ENCODE data around the gene TIMM21. TPM values are rescaled to one million over a fixed set of nuclear protein-coding genes. Genes with fewer than 3 reads are reported as not detected.

Gene TIMM21
- total RNA-seq, 2 experiments from 2014 or later, result 10.7 to 11.8 TPM

GRCh38 chr18:74152270-74152669 is 3.9 kb downstream of the TIMM21 start:
- H3K4me1 ChIP-seq (ENCODE audit: insufficient read depth, low read length), result peaks cover 21% of the 10 kb centered on the region
- no peaks in the 10 kb centered on the region for H3K9me3 ChIP-seq (ENCODE audit: control insufficient read depth in 1 of 2, insufficient read depth in 1 of 2, low read length in 2 of 2)
- no peak for TF ChIP-seq CTCF (IDR thresholded peaks at IDR 0.05)
- Mint-ChIP-seq H3K36me3 (ENCODE audit: low read depth) (peaks cover 75% of the 10 kb centered on the region), H3K4me3 (peak overlapping the region; percentile 22), H3K9me3 (no peaks in the 10 kb centered on the region), H3K27me3 (no peaks in the 10 kb centered on the region), H3K4me1 (ENCODE audit: low read depth) (peaks cover 52% of the 10 kb centered on the region), H3K27ac (no peak overlapping the region)
- H3K27ac ChIP-seq (ENCODE audit: low read depth in 1 of 2, low read length in 2 of 2), result no peak overlapping the region
- peaks cover 39% of the 10 kb centered on the region for H3K36me3 ChIP-seq (ENCODE audit: insufficient read depth, low read length)
- DNase-seq (no peak), ATAC-seq (ENCODE audit: poor library complexity) (no peak)
- H3K27me3 ChIP-seq (ENCODE audit: control insufficient read depth in 1 of 2, insufficient read depth in 2 of 2, low read length in 2 of 2), result no peaks in the 10 kb centered on the region
- POLR2A ChIA-PET, result no interaction called here
- H3K4me3 ChIP-seq (ENCODE audit: low read length), result no peak overlapping the region
- CTCF ChIA-PET, result no interaction called here
- intact Hi-C loops (cut with DNase I, micrococcal nuclease), result loop anchor here in 1 of 2 experiments (5.0 kb wide), 2 partner anchors 140 to 445 kb away; partner anchors contain the start of genes CYB5A and ZNF407

- peaks cover 49% of the 10 kb centered on the region for H3K4me1 Mint-ChIP-seq (ENCODE audit: low read depth)
- no peak for ATAC-seq (ENCODE audit: poor library complexity)
- Histone ChIP-seq H3K4me1 (ENCODE audit: insufficient read depth, low read length) (peaks cover 19% of the 10 kb centered on the region), H3K27ac (ENCODE audit: low read depth in 1 of 2, low read length in 2 of 2) (no peak overlapping the region), H3K36me3 (ENCODE audit: insufficient read depth, low read length) (peaks cover 45% of the 10 kb centered on the region), H3K27me3 (ENCODE audit: control insufficient read depth in 1 of 2, insufficient read depth in 2 of 2, low read length in 2 of 2) (no peaks in the 10 kb centered on the region), H3K9me3 (ENCODE audit: control insufficient read depth in 1 of 2, insufficient read depth in 1 of 2, low read length in 2 of 2) (no peaks in the 10 kb centered on the region), H3K4me3 (ENCODE audit: low read length) (no peak overlapping the region)
- CTCF ChIA-PET, result no interaction called here
- no peaks in the 10 kb centered on the region for H3K9me3 Mint-ChIP-seq
- peak in 1 of 14 experiments; percentile 23 for DNase-seq
- peaks cover 76% of the 10 kb centered on the region for H3K36me3 Mint-ChIP-seq (ENCODE audit: low read depth)
- no peak overlapping the region for H3K4me3 Mint-ChIP-seq
- no peak for TF ChIP-seq CTCF (IDR thresholded peaks at IDR 0.05)
- intact Hi-C loops (cut with DNase I, micrococcal nuclease), result loop anchor here in 1 of 2 experiments (5.0 kb wide), 2 partner anchors 139 to 444 kb away; partner anchors contain the start of genes CYB5A and ZNF407
- POLR2A ChIA-PET, result no interaction called here
- no peak overlapping the region for H3K27ac Mint-ChIP-seq
- no peaks in the 10 kb centered on the region for H3K27me3 Mint-ChIP-seq
Observed at GRCh38 chr18:74152857-74153256, 4.5 kb downstream of the TIMM21 start.

GRCh38 chr18:74153377-74153776 is 5.1 kb downstream of the TIMM21 start:
- no peak overlapping the region for H3K27ac ChIP-seq (ENCODE audit: low read depth in 1 of 2, low read length in 2 of 2)
- ChIA-PET CTCF (no interaction called here), POLR2A (no interaction called here)
- H3K4me1 ChIP-seq (ENCODE audit: insufficient read depth, low read length), result peaks cover 17% of the 10 kb centered on the region
- no peaks in the 10 kb centered on the region for H3K9me3 ChIP-seq (ENCODE audit: control insufficient read depth in 1 of 2, insufficient read depth in 1 of 2, low read length in 2 of 2)
- DNase-seq (no peak), ATAC-seq (ENCODE audit: poor library complexity) (no peak)
- H3K27me3 Mint-ChIP-seq, result no peaks in the 10 kb centered on the region
- no peak overlapping the region for H3K4me3 Mint-ChIP-seq
- H3K4me1 Mint-ChIP-seq (ENCODE audit: low read depth), result peaks cover 45% of the 10 kb centered on the region
- no peaks in the 10 kb centered on the region for H3K27me3 ChIP-seq (ENCODE audit: control insufficient read depth in 1 of 2, insufficient read depth in 2 of 2, low read length in 2 of 2)
- peaks cover 50% of the 10 kb centered on the region for H3K36me3 ChIP-seq (ENCODE audit: insufficient read depth, low read length)
- no peaks in the 10 kb centered on the region for H3K9me3 Mint-ChIP-seq
- no peak overlapping the region for H3K4me3 ChIP-seq (ENCODE audit: low read length)
- no peak overlapping the region for H3K27ac Mint-ChIP-seq
- no peak for TF ChIP-seq CTCF (IDR thresholded peaks at IDR 0.05)
- H3K36me3 Mint-ChIP-seq (ENCODE audit: low read depth), result peaks cover 76% of the 10 kb centered on the region
- intact Hi-C loops (cut with DNase I, micrococcal nuclease), result loop anchor here in 1 of 2 experiments (5.0 kb wide), 2 partner anchors 139 to 444 kb away; partner anchors contain the start of genes CYB5A and ZNF407
